ENCODE results near the gene SPAG9. TPM values are rescaled to one million over a fixed set of nuclear protein-coding genes. Genes with fewer than 3 reads are reported as not detected.

SPAG9 gene
- total and polyA plus RNA-seq, 2 donors (not counting 1 experiment from before 2014, with no cell fraction given) = 8.6 to 64.1 TPM

DNA sequence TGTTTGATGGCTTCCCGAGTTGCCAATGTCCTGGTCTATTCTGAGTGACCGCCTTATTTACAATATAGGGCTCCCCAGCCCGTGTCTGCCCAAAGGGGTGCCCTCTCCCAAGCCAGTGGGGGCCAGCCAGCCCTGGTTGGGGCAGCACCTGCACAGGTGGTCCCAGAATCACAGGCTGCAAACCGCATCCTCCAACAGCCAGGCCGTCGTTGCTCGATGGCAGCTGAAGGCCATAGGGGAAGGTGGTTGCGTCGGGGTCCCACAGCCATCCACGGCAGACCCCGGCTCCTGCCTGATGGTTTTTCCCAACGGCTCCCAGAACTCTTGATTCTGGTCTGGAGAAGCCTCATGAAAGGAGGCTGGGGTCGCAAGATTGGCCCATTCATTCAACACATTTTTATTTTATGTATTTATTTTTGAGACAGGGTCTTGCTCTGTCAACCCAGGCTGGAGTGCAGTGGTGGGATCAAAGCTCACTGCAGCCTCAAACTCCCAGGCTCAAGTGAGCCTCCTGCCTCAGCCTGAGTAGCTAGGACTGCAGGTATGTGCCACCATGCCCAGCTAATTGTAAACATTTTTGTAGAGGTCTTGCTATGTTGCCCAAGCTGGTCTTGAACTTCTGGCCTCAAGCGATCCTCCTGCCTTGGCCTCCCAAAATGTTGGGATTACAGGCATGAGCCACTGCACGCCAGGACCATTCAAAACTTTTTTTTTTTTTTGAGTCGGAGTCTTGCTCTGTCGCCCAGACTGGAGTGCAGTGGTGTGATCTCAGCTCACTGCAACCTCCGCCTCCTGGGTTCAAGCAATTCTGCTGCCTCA lies 175.6 kb downstream of the SPAG9 start:
- TF ChIP-seq, protein P1, sequence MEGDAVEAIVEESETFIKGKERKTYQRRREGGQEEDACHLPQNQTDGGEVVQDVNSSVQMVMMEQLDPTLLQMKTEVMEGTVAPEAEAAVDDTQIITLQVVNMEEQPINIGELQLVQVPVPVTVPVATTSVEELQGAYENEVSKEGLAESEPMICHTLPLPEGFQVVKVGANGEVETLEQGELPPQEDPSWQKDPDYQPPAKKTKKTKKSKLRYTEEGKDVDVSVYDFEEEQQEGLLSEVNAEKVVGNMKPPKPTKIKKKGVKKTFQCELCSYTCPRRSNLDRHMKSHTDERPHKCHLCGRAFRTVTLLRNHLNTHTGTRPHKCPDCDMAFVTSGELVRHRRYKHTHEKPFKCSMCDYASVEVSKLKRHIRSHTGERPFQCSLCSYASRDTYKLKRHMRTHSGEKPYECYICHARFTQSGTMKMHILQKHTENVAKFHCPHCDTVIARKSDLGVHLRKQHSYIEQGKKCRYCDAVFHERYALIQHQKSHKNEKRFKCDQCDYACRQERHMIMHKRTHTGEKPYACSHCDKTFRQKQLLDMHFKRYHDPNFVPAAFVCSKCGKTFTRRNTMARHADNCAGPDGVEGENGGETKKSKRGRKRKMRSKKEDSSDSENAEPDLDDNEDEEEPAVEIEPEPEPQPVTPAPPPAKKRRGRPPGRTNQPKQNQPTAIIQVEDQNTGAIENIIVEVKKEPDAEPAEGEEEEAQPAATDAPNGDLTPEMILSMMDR (IDR thresholded peaks at IDR 0.05) = no peak
- TF ChIP-seq EZH2 (IDR thresholded peaks at IDR 0.05; ENCODE audit: borderline replicate concordance, insufficient read depth, low read depth, low read length, poor library complexity, severe bottlenecking) = no peak
- WGBS (ENCODE audit: insufficient coverage) = 52% methylated on average over 13 of the region's 18 CpGs
- Histone ChIP-seq H2AFZ (ENCODE audit: insufficient read depth, low read depth, low read length, poor library complexity, severe bottlenecking) (peak overlapping the region; percentile 63), H3K27ac (ENCODE audit: low read length in 2 of 2) (no peak overlapping the region), H3K9ac (ENCODE audit: low read length) (peak overlapping the region; percentile 49), H3K36me3 (replicated peaks in 1 of 2; ENCODE audit: control extremely low read depth in 1 of 2, control insufficient read depth in 1 of 2, extremely low read depth in 1 of 2, insufficient read depth in 2 of 2, low read length in 1 of 2) (no peaks in the 10 kb centered on the region), H3K27me3 (replicated peaks in 1 of 4; ENCODE audit: control extremely low read depth in 1 of 4, control insufficient read depth in 3 of 4, insufficient read depth in 4 of 4, low read length in 3 of 4) (peaks cover 0 to 22% (median 7%) of the 10 kb centered on the region in 4 experiments), H3K9me3 (ENCODE audit: control extremely low read depth in 1 of 3, control insufficient read depth in 2 of 3, insufficient read depth in 1 of 3, low read length in 2 of 3) (no peaks in the 10 kb centered on the region), H4K20me1 (ENCODE audit: control insufficient read depth, insufficient read depth, low read length, poor library complexity, severe bottlenecking) (no peaks in the 10 kb centered on the region), H3K4me3 (ENCODE audit: control extremely low read depth in 1 of 5, extremely low read depth in 1 of 5, insufficient read depth in 1 of 5, low read depth in 2 of 5, low read length in 4 of 5) (peak overlapping the region in 3 of 5 experiments; percentile 13 to 48 (median 33)), H3K4me2 (replicated peaks; ENCODE audit: low read depth, low read length, poor library complexity, severe bottlenecking) (peak overlapping the region; percentile 73), H3K4me1 (ENCODE audit: control insufficient read depth in 2 of 2, insufficient read depth in 2 of 2, low read length in 2 of 2) (peaks cover 7 to 14% of the 10 kb centered on the region in 2 donors), H3K79me2 (ENCODE audit: control insufficient read depth, insufficient read depth, low read length) (no peaks in the 10 kb centered on the region)
- ChIA-PET CTCF (interaction anchor here (0.6 to 2.8 kb wide), 5 partner anchors 10 to 100 kb away, joined by 3 to 8 read pairs (median 4); no protein-coding TSS in a partner anchor), POLR2A (interaction anchor here (0.6 to 1.1 kb wide), 2 partner anchors 61 to 79 kb away, joined by 3 read pairs; partner anchors contain the start of gene TOB1)
- Mint-ChIP-seq H3K4me3 (peak overlapping the region; percentile 56), H3K9me3 (ENCODE audit: insufficient read depth) (no peaks in the 10 kb centered on the region), H3K27ac (no peak overlapping the region), H3K4me1 (peaks cover 5% of the 10 kb centered on the region), H3K27me3 (peaks cover 8% of the 10 kb centered on the region)
- DNase-seq (no peak), ATAC-seq (ENCODE audit: low read depth) (no peak)
- intact Hi-C loops (cut with micrococcal nuclease) = no loop called here

Measured in B cell (primary cell).